Lung (tissue), 12 donors: ENCODE measurements around the gene HRH3. TPM values are rescaled to one million over a fixed set of nuclear protein-coding genes. Genes with fewer than 3 reads are reported as not detected.
A peak's percentile ranks its signal among the peaks of the same experiment; 100 is the strongest.

Experiments used
- ATAC-seq: fragments of 200-7000 bp; cut with Tn5 transposase; one replicate; pipeline ENCODE4 v1.9.1; 2020; ENCODE audit warnings: moderate number of reproducible peaks; ENCODE audit not compliant: insufficient read depth, low FRiP score
- DNase-seq, 3 donors: peaks; one replicate each; pipeline ENCODE4 v3.0.0-alpha.2; 2013 to 2017
- H3K27ac ChIP-seq, 2 donors: one replicate each; pipeline ENCODE4 v1.5.1; 2013; ENCODE audit warnings: mild to moderate bottlenecking in 2 of 2, moderate library complexity in 2 of 2, control low read depth in 1 of 2, inconsistent platforms in 1 of 2, low read depth in 1 of 2, low read length in 1 of 2
- H3K27me3 ChIP-seq, 3 donors: one replicate each; pipeline ENCODE4 v1.5.1; 2013; ENCODE audit warnings: low read length in 2 of 3; ENCODE audit not compliant: control insufficient read depth in 3 of 3, insufficient read depth in 3 of 3
- H3K36me3 ChIP-seq, 4 donors: one replicate each; pipeline ENCODE4 v1.5.1; 2013; ENCODE audit warnings: low read length in 4 of 4, mild to moderate bottlenecking in 1 of 4, moderate library complexity in 1 of 4; ENCODE audit not compliant: control insufficient read depth in 4 of 4, insufficient read depth in 4 of 4
- H3K4me1 ChIP-seq, 5 donors: one replicate each; pipeline ENCODE4 v1.5.1; 2013; ENCODE audit warnings: low read length in 5 of 5, mild to moderate bottlenecking in 2 of 5, moderate library complexity in 1 of 5; ENCODE audit not compliant: control insufficient read depth in 5 of 5, insufficient read depth in 5 of 5
- H3K4me3 ChIP-seq: one replicate; pipeline ENCODE4 v1.5.1; 2013; ENCODE audit warnings: mild to moderate bottlenecking, control low read depth, moderate library complexity
- H3K9ac ChIP-seq, 2 donors: one replicate each; pipeline ENCODE4 v1.5.1; 2013; ENCODE audit warnings: low read length in 2 of 2, control low read depth in 1 of 2; ENCODE audit not compliant: insufficient read depth in 1 of 2
- H3K9me3 ChIP-seq, 4 donors: one replicate each; pipeline ENCODE4 v1.5.1; 2013; ENCODE audit warnings: low read length in 3 of 4, mild to moderate bottlenecking in 1 of 4, moderate library complexity in 1 of 4; ENCODE audit not compliant: control insufficient read depth in 4 of 4, insufficient read depth in 3 of 4
- WGBS, 2 donors: extraction: QIAGEN DNeasy Blood & Tissue Kit; methylation state at CpG; one replicate each; pipeline ENCODE4 v1.1.7; 2013; 5-methylcytosine and 5-hydroxymethylcytosine counted together
- polyA plus RNA-seq, 2 donors: library from polyadenylated mRNA; stranded (reverse); fragments of 200-250 nt; gene quantifications; one replicate each; pipeline ENCODE4 v1.2.1, GENCODE V29; 2013
- total RNA-seq, 2 donors: library from RNA; depleted of rRNA in 1 of 2; stranded (reverse); fragments of >200 nt in 1 of 2; gene quantifications; one replicate each; pipeline ENCODE4 v1.2.1, GENCODE V29; 2014 to 2021
- TF ChIP-seq, protein P1 (sequence below): IDR thresholded peaks from 2 replicates; pipeline ENCODE4 v1.5.1; 2012; ENCODE audit warnings: mild to moderate bottlenecking; ENCODE audit errors: control extremely low read depth, extremely low read depth
- donor health status: control.
- donor health status: control.
- donor health status: Bipolar disorder and iron deficiency.
- donor health status: healthy.
- donor health status: DM: yes; HTN: yes; CAD: no.

The HRH3 gene
- total and polyA plus RNA-seq, 4 donors, result not detected

DNA sequence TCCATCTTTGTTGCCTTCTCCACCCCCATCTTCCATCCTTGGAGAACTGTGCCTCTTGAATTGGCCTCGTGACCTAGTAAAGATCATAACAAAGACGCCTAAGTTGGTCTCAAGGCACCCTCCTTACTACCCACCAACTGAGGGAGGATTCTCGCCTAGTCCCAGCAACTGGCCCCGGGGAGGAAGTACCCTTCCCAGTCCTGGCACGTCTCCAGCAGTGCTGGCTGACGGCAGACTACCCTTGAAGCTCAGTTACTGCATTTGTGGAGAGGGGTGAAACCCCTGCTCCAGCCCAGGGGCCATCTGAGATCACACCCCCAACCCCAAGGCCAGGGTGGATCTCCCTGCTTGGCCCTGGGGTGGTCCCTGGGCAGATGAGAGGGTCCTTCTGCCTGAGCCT, 16.1 kb upstream of the HRH3 start:
- Histone ChIP-seq H3K36me3 (peaks cover 0 to 3% (median 1%) of the 10 kb centered on the region in 4 donors), H3K27ac (no peak overlapping the region), H3K4me1 (peaks cover 3 to 21% (median 10%) of the 10 kb centered on the region in 5 donors), H3K4me3 (no peak overlapping the region), H3K9me3 (peaks cover 0 to 4% (median 0%) of the 10 kb centered on the region in 4 donors), H3K9ac (no peak overlapping the region), H3K27me3 (no peaks in the 10 kb centered on the region)
- TF ChIP-seq, protein P1, sequence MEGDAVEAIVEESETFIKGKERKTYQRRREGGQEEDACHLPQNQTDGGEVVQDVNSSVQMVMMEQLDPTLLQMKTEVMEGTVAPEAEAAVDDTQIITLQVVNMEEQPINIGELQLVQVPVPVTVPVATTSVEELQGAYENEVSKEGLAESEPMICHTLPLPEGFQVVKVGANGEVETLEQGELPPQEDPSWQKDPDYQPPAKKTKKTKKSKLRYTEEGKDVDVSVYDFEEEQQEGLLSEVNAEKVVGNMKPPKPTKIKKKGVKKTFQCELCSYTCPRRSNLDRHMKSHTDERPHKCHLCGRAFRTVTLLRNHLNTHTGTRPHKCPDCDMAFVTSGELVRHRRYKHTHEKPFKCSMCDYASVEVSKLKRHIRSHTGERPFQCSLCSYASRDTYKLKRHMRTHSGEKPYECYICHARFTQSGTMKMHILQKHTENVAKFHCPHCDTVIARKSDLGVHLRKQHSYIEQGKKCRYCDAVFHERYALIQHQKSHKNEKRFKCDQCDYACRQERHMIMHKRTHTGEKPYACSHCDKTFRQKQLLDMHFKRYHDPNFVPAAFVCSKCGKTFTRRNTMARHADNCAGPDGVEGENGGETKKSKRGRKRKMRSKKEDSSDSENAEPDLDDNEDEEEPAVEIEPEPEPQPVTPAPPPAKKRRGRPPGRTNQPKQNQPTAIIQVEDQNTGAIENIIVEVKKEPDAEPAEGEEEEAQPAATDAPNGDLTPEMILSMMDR, result no peak
- DNase-seq (no peak), ATAC-seq (no peak)
- 53 to 57% methylated on average over 6 of the region's 6 CpGs for WGBS, 2 donors

DNA sequence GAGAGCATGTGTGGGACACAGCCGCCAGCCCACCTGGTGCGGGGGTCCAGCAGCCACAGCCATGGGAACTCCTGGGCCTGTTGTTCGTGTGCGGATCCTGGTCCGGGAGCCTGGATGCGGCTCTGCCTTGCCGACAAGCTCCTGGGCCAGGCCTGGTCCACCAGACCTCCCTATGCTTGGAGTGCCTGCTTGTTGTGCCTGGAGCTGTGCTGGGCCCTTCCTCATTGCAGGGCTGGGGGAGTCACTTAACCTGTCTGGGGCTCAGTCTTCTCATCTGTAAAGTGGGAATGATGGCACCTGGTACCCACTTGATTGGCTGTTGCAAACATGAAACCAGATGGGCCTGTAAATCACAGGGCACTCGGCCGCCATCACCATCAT, 15.7 kb upstream of the HRH3 start:
- H3K27me3 ChIP-seq, result no peaks in the 10 kb centered on the region
- H3K9me3 ChIP-seq, result peaks cover 0 to 4% (median 0%) of the 10 kb centered on the region in 4 donors
- TF ChIP-seq, protein P1, result no peak
- DNase-seq (no peak), ATAC-seq (no peak)
- whole genome bisulfite sequencing, 2 donors, result 93 to 97% methylated on average over 9 of the region's 9 CpGs
- no peak overlapping the region for H3K4me3 ChIP-seq
- H3K9ac ChIP-seq, result no peak overlapping the region
- H3K27ac ChIP-seq, result no peak overlapping the region
- peaks cover 0 to 3% (median under 1%) of the 10 kb centered on the region in 4 donors for H3K36me3 ChIP-seq
- peaks cover 3 to 21% (median 10%) of the 10 kb centered on the region in 5 donors for H3K4me1 ChIP-seq

DNA sequence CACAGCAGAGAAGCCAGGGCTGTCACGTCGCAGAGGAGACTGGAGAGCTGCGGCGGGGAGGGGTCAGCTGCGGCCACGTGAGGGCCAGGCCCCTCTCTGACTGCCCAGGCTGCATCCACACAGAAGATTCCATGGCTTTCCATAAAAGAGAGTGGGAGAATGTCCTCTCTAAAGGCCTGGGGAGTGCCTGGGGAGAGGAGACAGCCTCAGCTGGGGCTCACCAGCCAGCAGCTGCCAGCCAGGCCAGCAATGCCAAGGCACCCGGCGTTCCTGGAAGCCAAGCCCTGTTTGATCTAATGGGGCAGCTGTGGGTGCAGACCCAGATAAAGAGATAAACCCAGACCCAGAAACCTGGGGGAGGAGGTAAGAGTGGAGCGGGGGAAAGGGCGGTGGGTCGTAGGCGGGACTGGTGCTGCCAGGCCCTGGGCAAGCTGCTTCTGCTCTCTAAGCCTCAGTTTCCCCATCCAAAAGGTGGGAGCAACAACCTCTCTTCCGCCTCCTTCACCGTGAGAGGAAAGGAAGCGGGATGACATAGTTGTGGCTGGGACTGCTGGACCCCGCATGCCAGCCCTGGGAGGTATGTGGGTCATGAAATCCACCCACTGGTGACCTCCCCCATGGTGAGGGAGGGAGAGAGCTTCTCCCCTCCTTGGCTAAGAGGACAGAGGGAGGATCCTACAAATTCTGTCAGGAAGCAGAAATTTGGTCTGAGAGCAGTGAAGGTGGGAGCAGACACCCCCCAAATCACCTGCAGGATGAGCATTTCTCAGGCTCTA, 15.1 kb upstream of the HRH3 start:
- peaks cover 3 to 21% (median 10%) of the 10 kb centered on the region in 5 donors for H3K4me1 ChIP-seq
- H3K36me3 ChIP-seq, result peaks cover 0 to under 1% (median 0%) of the 10 kb centered on the region in 4 donors
- peak overlapping the region in 1 of 2 donors; percentile 12 for H3K27ac ChIP-seq
- H3K4me3 ChIP-seq, result no peak overlapping the region
- no peak for DNase-seq
- 75 to 77% methylated on average over 16 of the region's 16 CpGs for WGBS, 2 donors
- no peaks in the 10 kb centered on the region for H3K27me3 ChIP-seq
- H3K9ac ChIP-seq, result no peak overlapping the region
- H3K9me3 ChIP-seq, result peaks cover 0 to 4% (median 0%) of the 10 kb centered on the region in 4 donors
- no peak for ATAC-seq
- TF ChIP-seq, protein P1, result no peak
